Parathyroid adenoma (tissue), 2 donors: ENCODE measurements around the gene ATXN1L.
"Not testable (repeated sequence)": the region's sequence is repeated elsewhere in the genome, so short reads cannot be mapped to it uniquely, and the experiment has no call there.

Experiments
- H2AFZ ChIP-seq: fragments of 300-600 bp; sonication (generic); one replicate; pipeline ENCODE4 v1.7.0; 2017; ENCODE audit warnings: antibody characterized with exemption, mild to moderate bottlenecking
- H3K27ac ChIP-seq: fragments of 300-600 bp; sonication (generic); one replicate; pipeline ENCODE4 v1.7.0; 2017
- H3K27me3 ChIP-seq: fragments of 300-600 bp; sonication (generic); one replicate; pipeline ENCODE4 v1.7.0; 2017; ENCODE audit warnings: low read length; ENCODE audit not compliant: control insufficient read depth, insufficient read depth
- H3K36me3 ChIP-seq: fragments of 300-600 bp; sonication (generic); one replicate; pipeline ENCODE4 v1.7.0; 2017; ENCODE audit warnings: low read length; ENCODE audit not compliant: control insufficient read depth, insufficient read depth
- H3K4me1 ChIP-seq: fragments of 300-600 bp; sonication (generic); one replicate; pipeline ENCODE4 v1.7.0; 2017; ENCODE audit warnings: control low read depth
- H3K4me2 ChIP-seq: fragments of 300-600 bp; sonication (generic); one replicate; pipeline ENCODE4 v1.7.0; 2017; ENCODE audit warnings: low read length
- H3K4me3 ChIP-seq: fragments of 300-600 bp; sonication (generic); one replicate; pipeline ENCODE4 v1.7.0; 2017; ENCODE audit warnings: low read depth, low read length
- H3K79me2 ChIP-seq: fragments of 300-600 bp; sonication (generic); one replicate; pipeline ENCODE4 v1.7.0; 2017; ENCODE audit warnings: control low read depth
- H3K9ac ChIP-seq: fragments of 300-600 bp; sonication (generic); one replicate; pipeline ENCODE4 v1.7.0; 2017; ENCODE audit warnings: mild to moderate bottlenecking
- H3K9me3 ChIP-seq: fragments of 300-600 bp; sonication (generic); one replicate; pipeline ENCODE4 v1.7.0; 2017; ENCODE audit warnings: low read length; ENCODE audit not compliant: control insufficient read depth
- TF ChIP-seq, protein P1 (sequence below): fragments of 300-600 bp; sonication (generic); IDR thresholded peaks from one replicate; pipeline ENCODE4 v1.7.0; 2017; ENCODE audit warnings: antibody characterized with exemption, mild to moderate bottlenecking
- donor health status: primary hyperparathyroidism.

The ATXN1L gene

GRCh38 chr16:71830359-71830758, 15.4 kb upstream of the ATXN1L start:
- Histone ChIP-seq H3K9me3 (no peaks in the 10 kb centered on the region), H3K4me1 (no peaks in the 10 kb centered on the region), H3K9ac (no peak overlapping the region), H2AFZ (no peak overlapping the region), H3K79me2 (no peaks in the 10 kb centered on the region), H3K4me3 (no peak overlapping the region), H3K36me3 (no peaks in the 10 kb centered on the region), H3K27ac (no peak overlapping the region), H3K27me3 (no peaks in the 10 kb centered on the region), H3K4me2 (no peak overlapping the region)
- TF ChIP-seq, protein P1, sequence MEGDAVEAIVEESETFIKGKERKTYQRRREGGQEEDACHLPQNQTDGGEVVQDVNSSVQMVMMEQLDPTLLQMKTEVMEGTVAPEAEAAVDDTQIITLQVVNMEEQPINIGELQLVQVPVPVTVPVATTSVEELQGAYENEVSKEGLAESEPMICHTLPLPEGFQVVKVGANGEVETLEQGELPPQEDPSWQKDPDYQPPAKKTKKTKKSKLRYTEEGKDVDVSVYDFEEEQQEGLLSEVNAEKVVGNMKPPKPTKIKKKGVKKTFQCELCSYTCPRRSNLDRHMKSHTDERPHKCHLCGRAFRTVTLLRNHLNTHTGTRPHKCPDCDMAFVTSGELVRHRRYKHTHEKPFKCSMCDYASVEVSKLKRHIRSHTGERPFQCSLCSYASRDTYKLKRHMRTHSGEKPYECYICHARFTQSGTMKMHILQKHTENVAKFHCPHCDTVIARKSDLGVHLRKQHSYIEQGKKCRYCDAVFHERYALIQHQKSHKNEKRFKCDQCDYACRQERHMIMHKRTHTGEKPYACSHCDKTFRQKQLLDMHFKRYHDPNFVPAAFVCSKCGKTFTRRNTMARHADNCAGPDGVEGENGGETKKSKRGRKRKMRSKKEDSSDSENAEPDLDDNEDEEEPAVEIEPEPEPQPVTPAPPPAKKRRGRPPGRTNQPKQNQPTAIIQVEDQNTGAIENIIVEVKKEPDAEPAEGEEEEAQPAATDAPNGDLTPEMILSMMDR: no peak

DNA sequence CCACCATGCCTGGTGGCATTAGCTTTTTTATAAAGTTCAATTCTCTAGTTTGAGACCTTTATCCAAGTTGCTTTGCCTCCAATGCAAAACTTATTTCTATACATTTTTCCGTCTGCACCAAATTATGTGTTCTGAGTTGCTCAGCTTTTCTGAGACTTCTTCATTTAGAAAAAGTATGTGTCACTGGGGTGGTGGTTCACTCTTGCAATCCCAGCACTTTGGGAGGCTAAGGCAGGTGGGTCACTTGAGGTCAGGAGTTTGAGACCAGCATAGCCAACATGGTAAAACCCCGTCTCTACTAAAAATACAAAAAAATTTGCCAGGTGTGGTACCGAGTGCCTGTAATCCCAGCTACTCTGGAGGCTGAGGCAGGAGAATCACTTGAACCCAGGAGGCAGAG, 14.1 kb upstream of the ATXN1L start:
- H3K4me1 ChIP-seq, H3K4me3 ChIP-seq, H3K79me2 ChIP-seq, H3K27me3 ChIP-seq, H3K9ac ChIP-seq, H3K36me3 ChIP-seq, H2AFZ ChIP-seq, H3K4me2 ChIP-seq, H3K27ac ChIP-seq, H3K9me3 ChIP-seq: not testable (repeated sequence)

DNA sequence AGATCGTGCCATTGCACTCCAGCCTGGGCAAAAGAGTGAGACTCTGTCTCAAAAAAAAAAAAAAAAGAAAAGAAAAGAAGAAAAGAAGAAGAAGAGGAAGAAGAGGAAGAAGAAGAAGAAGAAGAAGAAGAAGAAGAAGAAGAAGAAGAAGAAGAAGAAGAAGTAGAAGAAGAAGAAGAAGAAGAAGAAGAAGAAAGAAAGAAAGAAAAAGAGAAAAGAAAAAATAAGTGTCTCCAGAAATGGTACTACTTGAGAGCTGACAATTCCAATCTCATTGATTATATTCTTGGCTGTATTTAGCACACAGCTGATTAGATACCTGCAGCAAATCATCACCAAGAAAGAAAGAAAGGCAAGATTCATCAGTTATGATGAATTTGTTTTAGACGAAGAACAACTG, 13.7 kb upstream of the ATXN1L start:
- not testable (repeated sequence) for H3K9me3 ChIP-seq, H3K4me1 ChIP-seq, H3K79me2 ChIP-seq, H2AFZ ChIP-seq, H3K27ac ChIP-seq, H3K27me3 ChIP-seq, H3K4me2 ChIP-seq, H3K9ac ChIP-seq, H3K36me3 ChIP-seq, H3K4me3 ChIP-seq

DNA sequence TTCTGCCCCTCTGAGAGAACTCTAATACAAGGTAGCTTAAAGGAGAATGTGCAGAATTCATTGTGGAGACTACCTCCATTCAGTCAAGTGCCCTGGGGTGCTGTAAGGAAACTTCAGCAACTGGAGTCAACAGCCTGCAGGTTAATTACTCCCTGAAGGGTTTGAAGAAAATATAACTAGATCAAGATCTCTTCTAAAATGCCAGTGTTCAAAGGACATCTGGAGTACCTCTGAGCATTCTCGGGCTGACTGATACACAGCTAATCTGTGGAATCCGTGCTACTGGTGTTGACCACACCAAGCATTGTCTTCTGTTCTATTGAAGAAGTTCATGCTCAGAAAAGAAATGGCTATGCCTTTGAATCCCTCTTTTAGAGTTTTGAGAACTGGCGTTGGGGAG, 11.5 kb upstream of the ATXN1L start:
- no peaks in the 10 kb centered on the region for H3K9me3 ChIP-seq
- H3K4me2 ChIP-seq: no peak overlapping the region
- H3K4me1 ChIP-seq: peaks cover 4% of the 10 kb centered on the region
- no peaks in the 10 kb centered on the region for H3K36me3 ChIP-seq
- H2AFZ ChIP-seq: no peak overlapping the region
- H3K27me3 ChIP-seq: no peaks in the 10 kb centered on the region
- H3K4me3 ChIP-seq: no peak overlapping the region
- no peak overlapping the region for H3K27ac ChIP-seq
- H3K79me2 ChIP-seq: no peaks in the 10 kb centered on the region
- TF ChIP-seq, protein P1: no peak
- no peak overlapping the region for H3K9ac ChIP-seq

DNA sequence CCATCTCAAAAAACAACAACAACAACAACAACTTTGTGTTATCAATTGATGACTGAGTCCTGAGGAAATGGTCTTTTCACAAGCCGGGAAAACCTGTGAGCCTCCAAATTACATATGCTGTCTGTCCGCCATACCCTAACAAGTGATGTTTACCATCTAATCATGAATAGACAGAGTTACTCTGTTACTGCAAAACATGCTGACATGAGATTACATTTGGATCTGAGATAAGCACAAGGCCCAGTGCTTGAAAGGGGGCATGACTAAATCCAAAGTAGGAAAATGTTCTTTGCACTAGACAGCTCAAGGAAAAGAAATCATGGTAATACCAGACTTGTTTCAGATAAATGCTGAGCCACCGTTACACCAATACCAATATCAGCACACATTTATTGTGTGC, 8.6 kb upstream of the ATXN1L start:
- H2AFZ ChIP-seq: peak overlapping the region; percentile 65
- H3K36me3 ChIP-seq: no peaks in the 10 kb centered on the region
- no peaks in the 10 kb centered on the region for H3K9me3 ChIP-seq
- no peak overlapping the region for H3K27ac ChIP-seq
- H3K4me3 ChIP-seq: no peak overlapping the region
- peak overlapping the region; percentile 43 for H3K4me2 ChIP-seq
- peaks cover 6% of the 10 kb centered on the region for H3K4me1 ChIP-seq
- H3K79me2 ChIP-seq: no peaks in the 10 kb centered on the region
- TF ChIP-seq, protein P1: no peak
- H3K9ac ChIP-seq: no peak overlapping the region
- H3K27me3 ChIP-seq: no peaks in the 10 kb centered on the region

DNA sequence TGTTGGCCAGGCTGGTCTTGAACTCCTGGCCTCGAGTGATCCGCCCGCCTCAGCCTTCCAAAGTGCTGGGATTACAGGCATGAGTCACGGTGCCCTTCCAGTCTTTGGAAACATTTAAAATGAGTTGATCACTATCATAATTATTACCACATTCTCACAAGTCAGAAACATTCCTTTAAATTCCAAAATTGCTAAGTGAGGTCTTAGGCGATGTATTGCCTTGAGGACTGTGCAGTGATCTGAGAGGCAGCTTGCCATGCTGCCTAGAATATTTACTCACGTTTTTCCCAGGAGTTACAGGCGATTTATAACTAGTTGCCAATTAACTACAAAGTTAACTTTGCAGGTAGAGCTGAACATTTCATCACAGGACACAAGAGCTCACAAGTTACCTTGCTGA, 5.7 kb upstream of the ATXN1L start:
- Histone ChIP-seq H3K27me3 (no peaks in the 10 kb centered on the region), H3K36me3 (no peaks in the 10 kb centered on the region), H3K9ac (no peak overlapping the region), H3K4me3 (no peak overlapping the region), H3K4me1 (peaks cover 9% of the 10 kb centered on the region), H3K27ac (no peak overlapping the region), H3K4me2 (no peak overlapping the region), H2AFZ (no peak overlapping the region), H3K9me3 (no peaks in the 10 kb centered on the region), H3K79me2 (no peaks in the 10 kb centered on the region)
- TF ChIP-seq, protein P1: no peak
